ENCODE data around the gene SOX2. TPM values are rescaled to one million over a fixed set of nuclear protein-coding genes. Genes with fewer than 3 reads are reported as not detected.

Gene SOX2
- total RNA-seq, 1 donor from 2014 or later = 2.9 TPM

GRCh38 chr3:181739628-181740027 lies 27.9 kb downstream of the SOX2 start:
- H3K4me3 ChIP-seq = no peak overlapping the region
- intact Hi-C loops (cut with DNase I) = no loop called here
- no peak for TF ChIP-seq CTCF (IDR thresholded peaks at IDR 0.05)
- no peak for TF ChIP-seq POLR2AphosphoS5 (IDR thresholded peaks at IDR 0.05; ENCODE audit: insufficient read depth in 1 of 2, low read depth in 1 of 2)
- TF ChIP-seq POLR2A (IDR thresholded peaks at IDR 0.05) = no peak
- no peaks in the 10 kb centered on the region for H3K27me3 ChIP-seq
- no peak for DNase-seq (ENCODE audit: extremely low spot score in 2 of 2)
- H3K4me1 ChIP-seq = no peaks in the 10 kb centered on the region
- H3K9me3 ChIP-seq = no peaks in the 10 kb centered on the region
- H3K36me3 ChIP-seq = no peaks in the 10 kb centered on the region
- no peak overlapping the region for H3K27ac ChIP-seq

GRCh38 chr3:181741417-181741816 lies 29.7 kb downstream of the SOX2 start:
- TF ChIP-seq POLR2AphosphoS5 (IDR thresholded peaks at IDR 0.05; ENCODE audit: insufficient read depth in 1 of 2, low read depth in 1 of 2) (no peak), CTCF (IDR thresholded peaks at IDR 0.05) (no peak), POLR2A (IDR thresholded peaks at IDR 0.05) (no peak)
- H3K9me3 ChIP-seq = no peaks in the 10 kb centered on the region
- intact Hi-C loops (cut with DNase I) = no loop called here
- H3K4me3 ChIP-seq = no peak overlapping the region
- H3K36me3 ChIP-seq = no peaks in the 10 kb centered on the region
- no peak for DNase-seq (ENCODE audit: extremely low spot score in 2 of 2)
- no peaks in the 10 kb centered on the region for H3K4me1 ChIP-seq
- H3K27ac ChIP-seq = no peak overlapping the region
- H3K27me3 ChIP-seq = no peaks in the 10 kb centered on the region

GRCh38 chr3:181752202-181752671 lies 40.5 kb downstream of the SOX2 start:
- DNase-seq (ENCODE audit: extremely low spot score in 2 of 2) = no peak
- TF ChIP-seq POLR2AphosphoS5 (IDR thresholded peaks at IDR 0.05; ENCODE audit: insufficient read depth in 1 of 2, low read depth in 1 of 2) (no peak), CTCF (IDR thresholded peaks at IDR 0.05) (no peak), POLR2A (IDR thresholded peaks at IDR 0.05) (no peak)
- no peaks in the 10 kb centered on the region for H3K27me3 ChIP-seq

GRCh38 chr3:181753391-181753790 lies 41.7 kb downstream of the SOX2 start:
- intact Hi-C loops (cut with DNase I) = no loop called here
- no peak overlapping the region for H3K27ac ChIP-seq
- H3K36me3 ChIP-seq = no peaks in the 10 kb centered on the region
- H3K9me3 ChIP-seq = no peaks in the 10 kb centered on the region
- H3K4me3 ChIP-seq = no peak overlapping the region
- no peaks in the 10 kb centered on the region for H3K27me3 ChIP-seq
- H3K4me1 ChIP-seq = no peaks in the 10 kb centered on the region
- TF ChIP-seq CTCF (IDR thresholded peaks at IDR 0.05) = no peak
- TF ChIP-seq POLR2A (IDR thresholded peaks at IDR 0.05) = no peak
- no peak for TF ChIP-seq POLR2AphosphoS5 (IDR thresholded peaks at IDR 0.05; ENCODE audit: insufficient read depth in 1 of 2, low read depth in 1 of 2)
- DNase-seq (ENCODE audit: extremely low spot score in 2 of 2) = no peak

More at GRCh38 chr3:181752202-181752671, 40.5 kb downstream of the SOX2 start:
- Histone ChIP-seq H3K4me1 (no peaks in the 10 kb centered on the region), H3K27ac (no peak overlapping the region), H3K4me3 (no peak overlapping the region), H3K36me3 (no peaks in the 10 kb centered on the region), H3K9me3 (no peaks in the 10 kb centered on the region)
- intact Hi-C loops (cut with DNase I) = no loop called here

GRCh38 chr3:181755959-181756358 lies 44.2 kb downstream of the SOX2 start:
- Histone ChIP-seq H3K9me3 (no peaks in the 10 kb centered on the region), H3K36me3 (no peaks in the 10 kb centered on the region), H3K4me3 (no peak overlapping the region), H3K27ac (no peak overlapping the region), H3K4me1 (no peaks in the 10 kb centered on the region), H3K27me3 (no peaks in the 10 kb centered on the region)
- no peak for TF ChIP-seq POLR2A (IDR thresholded peaks at IDR 0.05)
- no peak for TF ChIP-seq POLR2AphosphoS5 (IDR thresholded peaks at IDR 0.05; ENCODE audit: insufficient read depth in 1 of 2, low read depth in 1 of 2)
- no peak for TF ChIP-seq CTCF (IDR thresholded peaks at IDR 0.05)
- intact Hi-C loops (cut with DNase I) = no loop called here
- DNase-seq (ENCODE audit: extremely low spot score in 2 of 2) = no peak
